Activated T-helper 1 cell treated with anti-CD3 and anti-CD28 coated beads, Interleukin-12 subunit alpha, Interleukin-12 subunit beta, Interleukin-2, Interleukin-4 antibody, amounts not matched to agents 30 ng/mL and 10 ng/mL and 1 ng/mL, durations not matched to agents 14 hours and 24 hours and 36 hours (primary cell): Measurements from ENCODE around the gene AGO4. TPM values are rescaled to one million over a fixed set of nuclear protein-coding genes. Genes with fewer than 3 reads are reported as not detected.
"Not testable (repeated sequence)": the region's sequence is repeated elsewhere in the genome, so short reads cannot be mapped to it uniquely, and the experiment has no call there.

Source experiments
- DNase-seq: peaks from one replicate; pipeline ENCODE4 v3.0.0; 2021; ENCODE audit warnings: low spot score
- H3K27ac Mint-ChIP-seq: one replicate; pipeline ENCODE4 v1.8.0; 2021; ENCODE audit warnings: mild to moderate bottlenecking, mixed read lengths
- H3K27me3 Mint-ChIP-seq: one replicate; pipeline ENCODE4 v1.8.0; 2022; ENCODE audit warnings: mild to moderate bottlenecking, moderate library complexity, mixed read lengths; ENCODE audit not compliant: insufficient read depth
- H3K36me3 Mint-ChIP-seq: one replicate; pipeline ENCODE4 v1.8.0; 2021; ENCODE audit warnings: low read depth, mixed read lengths
- H3K4me1 Mint-ChIP-seq: one replicate; pipeline ENCODE4 v1.8.0; 2021; ENCODE audit warnings: low read depth, mixed read lengths
- H3K4me3 Mint-ChIP-seq: one replicate; pipeline ENCODE4 v1.8.0; 2021; ENCODE audit warnings: mild to moderate bottlenecking, moderate library complexity, mixed read lengths
- H3K9me3 Mint-ChIP-seq: one replicate; pipeline ENCODE4 v1.8.0; 2021; ENCODE audit warnings: mixed read lengths
- intact Hi-C: fragments of 100-400 bp; cut with micrococcal nuclease; formaldehyde crosslinking; loops from one replicate; pipeline ENCODE4 v1.15.1; 2024
- total RNA-seq: library from RNA; stranded (reverse); gene quantifications from 2 replicates; pipeline ENCODE4 v1.2.3, GENCODE V29; 2022

Gene AGO4
- total RNA-seq, 1 donor from 2014 or later: 8.0 TPM

DNA sequence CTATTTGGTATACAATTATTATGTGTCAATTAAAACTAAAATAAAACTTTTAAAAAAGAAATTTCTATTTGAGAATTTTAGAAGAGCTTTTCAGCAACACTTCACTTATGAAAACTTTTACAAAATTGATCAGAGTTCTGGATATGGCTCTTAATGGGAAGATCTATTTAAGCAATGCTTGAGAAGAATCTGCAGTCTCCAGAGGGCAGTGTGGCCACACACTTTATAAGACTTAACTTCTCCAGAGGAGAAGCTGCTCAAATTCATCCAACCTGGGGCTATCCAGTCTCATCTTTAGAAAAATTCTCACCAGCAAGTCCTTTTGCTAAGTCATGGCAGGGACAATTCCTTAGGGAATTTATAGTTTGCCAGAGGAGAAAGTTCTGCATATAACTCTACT, 50.0 kb downstream of the AGO4 start:
- DNase-seq: no peak
- Mint-ChIP-seq H3K9me3 (no peaks in the 10 kb centered on the region), H3K27me3 (no peaks in the 10 kb centered on the region), H3K36me3 (peaks cover 1% of the 10 kb centered on the region), H3K4me3 (no peak overlapping the region), H3K27ac (no peak overlapping the region), H3K4me1 (no peaks in the 10 kb centered on the region)
- intact Hi-C loops: no loop called here

DNA sequence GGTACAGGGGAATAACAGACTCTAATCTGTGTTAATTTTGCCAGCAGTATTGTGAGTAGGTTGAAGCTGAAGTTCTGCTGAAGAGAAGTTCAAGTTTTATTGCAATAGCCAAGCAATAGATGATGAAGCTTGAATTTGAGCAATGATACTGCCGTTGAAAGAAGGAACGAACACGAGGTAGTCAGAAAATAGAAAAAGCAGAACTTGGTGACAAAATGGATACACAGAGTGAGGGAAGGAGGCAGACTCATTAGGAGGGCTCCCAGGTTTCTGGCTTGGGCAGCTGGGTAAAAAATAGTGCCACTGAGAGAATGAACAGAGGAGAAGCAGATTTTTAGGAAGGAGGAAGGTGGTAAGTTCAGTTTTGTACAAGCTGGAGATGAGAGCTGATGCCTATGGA, 52.9 kb downstream of the AGO4 start:
- Mint-ChIP-seq H3K27me3 (no peaks in the 10 kb centered on the region), H3K4me3 (no peak overlapping the region), H3K9me3 (no peaks in the 10 kb centered on the region), H3K36me3 (no peaks in the 10 kb centered on the region), H3K4me1 (no peaks in the 10 kb centered on the region), H3K27ac (no peak overlapping the region)
- intact Hi-C loops: no loop called here
- no peak for DNase-seq

GRCh38 chr1:35863136-35863535, 55.3 kb downstream of the AGO4 start:
- no peaks in the 10 kb centered on the region for H3K9me3 Mint-ChIP-seq
- H3K27ac Mint-ChIP-seq: no peak overlapping the region
- H3K4me3 Mint-ChIP-seq: no peak overlapping the region
- H3K27me3 Mint-ChIP-seq: no peaks in the 10 kb centered on the region
- H3K4me1 Mint-ChIP-seq: no peaks in the 10 kb centered on the region
- H3K36me3 Mint-ChIP-seq: no peaks in the 10 kb centered on the region
- intact Hi-C loops: no loop called here
- DNase-seq: no peak

DNA sequence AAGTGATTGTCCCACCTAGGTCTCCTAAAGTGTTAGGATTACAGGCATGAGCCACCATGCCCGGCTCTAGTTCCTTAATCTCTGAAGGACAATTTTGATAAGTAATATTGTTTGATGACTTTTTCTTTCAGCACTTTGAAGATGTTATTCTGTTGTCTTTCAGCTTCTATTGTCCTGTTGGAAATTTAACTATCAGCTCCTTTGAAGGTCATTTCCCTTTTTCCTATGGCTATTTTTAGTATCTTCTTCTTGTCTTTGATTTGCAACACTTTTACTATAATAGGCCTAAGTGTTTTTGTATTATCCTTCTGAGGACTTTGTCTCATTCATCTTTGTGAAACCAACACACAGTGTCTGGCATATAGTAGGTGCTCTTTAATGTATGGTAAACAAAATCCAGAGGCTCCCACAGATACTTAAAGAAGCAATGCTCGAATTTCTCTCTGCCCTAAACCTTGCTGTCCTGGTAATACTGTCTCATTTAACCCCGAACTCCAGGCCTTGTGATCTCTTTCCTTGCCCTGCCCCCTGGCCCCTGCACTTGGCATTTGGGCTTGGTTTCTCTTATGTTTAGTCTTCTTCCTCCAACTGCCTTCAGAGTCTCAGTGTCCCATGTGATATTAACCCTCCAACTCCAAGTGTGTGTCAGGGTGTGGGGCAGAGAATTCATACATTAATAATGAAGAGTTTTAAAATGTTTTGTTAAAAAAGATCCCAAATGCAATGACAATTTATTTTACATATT, 56.2 kb downstream of the AGO4 start:
- intact Hi-C loops: no loop called here
- no peak for DNase-seq
- H3K4me3 Mint-ChIP-seq: no peak overlapping the region
- H3K36me3 Mint-ChIP-seq: no peaks in the 10 kb centered on the region
- no peaks in the 10 kb centered on the region for H3K27me3 Mint-ChIP-seq
- no peak overlapping the region for H3K27ac Mint-ChIP-seq
- no peaks in the 10 kb centered on the region for H3K4me1 Mint-ChIP-seq
- H3K9me3 Mint-ChIP-seq: no peaks in the 10 kb centered on the region

DNA sequence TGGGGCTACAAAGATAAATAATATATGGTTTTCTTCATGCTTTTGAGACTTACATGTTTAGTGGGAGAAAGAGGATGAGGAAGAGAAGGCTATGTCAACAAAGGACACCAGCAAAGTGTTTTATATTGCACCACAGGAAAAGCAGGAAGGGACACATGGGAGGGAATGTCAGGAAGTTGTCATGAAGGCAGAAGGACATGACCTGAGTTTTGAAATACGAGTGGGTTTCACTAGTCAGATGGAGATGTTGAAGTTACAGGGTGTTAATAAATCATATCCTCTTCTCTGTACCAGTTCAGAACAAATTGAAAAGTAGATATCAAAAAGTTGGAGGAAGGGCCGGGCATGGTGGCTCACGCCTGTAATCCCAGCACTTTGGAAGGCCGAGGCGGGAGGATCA, 57.0 kb downstream of the AGO4 start:
- H3K4me3 Mint-ChIP-seq: no peak overlapping the region
- intact Hi-C loops: no loop called here
- DNase-seq: no peak
- H3K9me3 Mint-ChIP-seq: no peaks in the 10 kb centered on the region
- no peaks in the 10 kb centered on the region for H3K27me3 Mint-ChIP-seq
- no peaks in the 10 kb centered on the region for H3K36me3 Mint-ChIP-seq
- H3K4me1 Mint-ChIP-seq: no peaks in the 10 kb centered on the region
- no peak overlapping the region for H3K27ac Mint-ChIP-seq

GRCh38 chr1:35866991-35867390, 59.2 kb downstream of the AGO4 start:
- Mint-ChIP-seq H3K4me3 (no peak overlapping the region), H3K36me3 (no peaks in the 10 kb centered on the region), H3K27me3 (no peaks in the 10 kb centered on the region), H3K9me3 (no peaks in the 10 kb centered on the region), H3K4me1 (no peaks in the 10 kb centered on the region), H3K27ac (no peak overlapping the region)
- intact Hi-C loops: no loop called here
- no peak for DNase-seq

DNA sequence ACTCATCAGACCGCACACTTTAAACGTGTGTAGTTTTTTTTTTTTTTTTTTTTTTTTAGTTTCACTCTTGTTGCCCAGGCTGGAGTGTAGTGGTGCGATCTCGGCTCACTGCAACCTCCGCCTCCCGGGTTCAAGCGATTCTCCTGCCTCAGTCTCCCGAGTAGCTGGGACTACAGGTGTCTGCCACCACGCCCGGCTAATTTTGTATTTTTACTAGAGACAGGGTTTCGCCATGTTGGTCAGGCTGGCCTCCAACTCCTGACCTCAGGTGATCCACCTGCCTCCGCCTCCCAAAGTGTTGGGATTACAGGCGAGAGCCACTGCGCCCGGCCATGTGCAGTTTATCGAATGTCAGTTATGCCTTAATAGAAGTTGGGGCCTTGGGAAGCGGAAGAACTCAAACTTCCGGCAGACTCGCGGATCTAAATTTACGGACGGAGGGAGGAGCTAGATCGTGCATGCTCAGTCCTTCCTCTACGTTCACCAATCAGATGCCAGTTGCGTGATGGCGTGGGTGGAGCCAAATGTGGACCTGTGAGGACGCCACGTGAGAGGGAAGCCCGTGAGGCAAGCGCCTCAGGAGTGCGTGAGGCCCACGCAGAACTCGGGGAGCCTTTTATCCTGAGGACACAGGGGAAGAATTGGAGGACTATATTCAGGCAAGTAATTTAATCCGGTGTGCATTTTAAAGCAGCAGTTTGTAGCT, 61.6 kb downstream of the AGO4 start:
- DNase-seq, H3K27me3 Mint-ChIP-seq, intact Hi-C loops, H3K4me3 Mint-ChIP-seq, H3K4me1 Mint-ChIP-seq, H3K36me3 Mint-ChIP-seq, H3K9me3 Mint-ChIP-seq, H3K27ac Mint-ChIP-seq: not testable (repeated sequence)

GRCh38 chr1:35870651-35871309, 63.0 kb downstream of the AGO4 start:
- Mint-ChIP-seq H3K27ac (no peak overlapping the region), H3K36me3 (no peaks in the 10 kb centered on the region), H3K4me3 (no peak overlapping the region), H3K4me1 (no peaks in the 10 kb centered on the region), H3K9me3 (no peaks in the 10 kb centered on the region), H3K27me3 (no peaks in the 10 kb centered on the region)
- DNase-seq: no peak
- intact Hi-C loops: no loop called here

- no peak for DNase-seq
- Mint-ChIP-seq H3K9me3 (no peaks in the 10 kb centered on the region), H3K36me3 (no peaks in the 10 kb centered on the region), H3K27me3 (no peaks in the 10 kb centered on the region), H3K4me1 (no peaks in the 10 kb centered on the region), H3K4me3 (no peak overlapping the region), H3K27ac (no peak overlapping the region)
- intact Hi-C loops: no loop called here
These were observed 65.5 kb downstream of the AGO4 start for GRCh38 chr1:35873243-35873750.

GRCh38 chr1:35874115-35874514, 66.3 kb downstream of the AGO4 start:
- H3K27me3 Mint-ChIP-seq, DNase-seq, H3K27ac Mint-ChIP-seq, H3K36me3 Mint-ChIP-seq, H3K9me3 Mint-ChIP-seq, intact Hi-C loops, H3K4me3 Mint-ChIP-seq, H3K4me1 Mint-ChIP-seq: not testable (repeated sequence)

DNA sequence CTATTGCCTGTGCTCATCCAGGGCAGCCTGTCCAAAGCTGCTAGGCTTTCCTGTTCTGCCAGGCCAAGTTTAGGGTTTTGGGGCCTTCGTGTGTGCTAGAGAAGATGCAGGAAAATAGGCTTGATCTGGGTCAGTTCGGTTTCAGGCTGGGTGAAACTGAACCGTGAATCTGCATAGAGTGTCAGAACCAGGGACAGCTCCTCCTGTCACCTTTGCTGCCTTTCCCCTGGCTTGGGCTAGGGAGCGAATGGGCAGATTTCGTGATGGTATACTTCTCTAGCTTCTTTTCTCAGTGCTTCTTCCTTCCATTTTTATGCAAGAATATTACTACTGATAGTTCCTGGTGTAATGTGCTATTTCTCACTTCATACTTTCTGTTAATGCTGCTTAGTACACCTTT, 69.2 kb downstream of the AGO4 start:
- Mint-ChIP-seq H3K9me3 (no peaks in the 10 kb centered on the region), H3K27me3 (peaks cover 6% of the 10 kb centered on the region), H3K36me3 (no peaks in the 10 kb centered on the region), H3K4me3 (no peak overlapping the region), H3K27ac (no peak overlapping the region), H3K4me1 (peaks cover 4% of the 10 kb centered on the region)
- no peak for DNase-seq
- intact Hi-C loops: no loop called here

- no peak for DNase-seq
- no peaks in the 10 kb centered on the region for H3K36me3 Mint-ChIP-seq
- peaks cover 6% of the 10 kb centered on the region for H3K27me3 Mint-ChIP-seq
- peak overlapping the region; percentile 61 for H3K4me3 Mint-ChIP-seq
- H3K27ac Mint-ChIP-seq: no peak overlapping the region
- peaks cover 39% of the 10 kb centered on the region for H3K4me1 Mint-ChIP-seq
- intact Hi-C loops: loop anchor here (5.0 kb wide), 3 partner anchors 265 to 1715 kb away; partner anchors contain the start of genes GNL2 and TRAPPC3
- H3K9me3 Mint-ChIP-seq: no peaks in the 10 kb centered on the region
These were observed 74.0 kb downstream of the AGO4 start for GRCh38 chr1:35881850-35882273.

DNA sequence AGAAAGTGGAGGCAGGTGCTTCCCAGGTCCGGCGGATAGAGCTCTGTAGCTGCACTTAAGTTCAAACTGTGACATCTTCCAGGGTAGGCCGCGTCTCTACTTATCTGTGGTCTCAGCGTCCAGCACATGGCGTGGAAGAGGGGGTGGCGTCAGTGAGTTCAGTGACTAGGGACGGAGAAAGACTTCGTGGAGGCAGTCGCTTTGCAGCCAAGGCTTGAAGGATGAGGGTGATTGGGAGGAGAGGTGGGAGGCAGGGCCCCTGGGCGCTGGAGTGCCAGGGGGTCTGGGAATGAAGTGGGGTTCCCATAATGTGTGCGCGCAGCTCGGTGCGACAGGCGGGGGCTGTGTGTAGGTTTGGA, 74.7 kb downstream of the AGO4 start:
- no peaks in the 10 kb centered on the region for H3K9me3 Mint-ChIP-seq
- no peaks in the 10 kb centered on the region for H3K36me3 Mint-ChIP-seq
- H3K27ac Mint-ChIP-seq: no peak overlapping the region
- H3K4me3 Mint-ChIP-seq: peak overlapping the region; percentile 61
- H3K4me1 Mint-ChIP-seq: peaks cover 46% of the 10 kb centered on the region
- H3K27me3 Mint-ChIP-seq: peaks cover 6% of the 10 kb centered on the region
- no peak for DNase-seq
- intact Hi-C loops: loop anchor here (5.0 kb wide), 3 partner anchors 265 to 1715 kb away; partner anchors contain the start of genes GNL2 and TRAPPC3
